B cell (primary cell): ENCODE results near the gene ATP11A.

Experiments
- EZH2 ChIP-seq: IDR thresholded peaks from 2 replicates; pipeline ENCODE4 v1.6.1; 2012; ENCODE audit warnings: borderline replicate concordance, low read depth, mild to moderate bottlenecking, moderate library complexity, low read length; ENCODE audit not compliant: insufficient read depth, poor library complexity, severe bottlenecking
- TF ChIP-seq, protein P1 (sequence below): fragments of 200-600 bp; IDR thresholded peaks from one replicate; pipeline ENCODE4 v1.8.0; 2022; ENCODE audit warnings: antibody characterized with exemption, mild to moderate bottlenecking

DNA sequence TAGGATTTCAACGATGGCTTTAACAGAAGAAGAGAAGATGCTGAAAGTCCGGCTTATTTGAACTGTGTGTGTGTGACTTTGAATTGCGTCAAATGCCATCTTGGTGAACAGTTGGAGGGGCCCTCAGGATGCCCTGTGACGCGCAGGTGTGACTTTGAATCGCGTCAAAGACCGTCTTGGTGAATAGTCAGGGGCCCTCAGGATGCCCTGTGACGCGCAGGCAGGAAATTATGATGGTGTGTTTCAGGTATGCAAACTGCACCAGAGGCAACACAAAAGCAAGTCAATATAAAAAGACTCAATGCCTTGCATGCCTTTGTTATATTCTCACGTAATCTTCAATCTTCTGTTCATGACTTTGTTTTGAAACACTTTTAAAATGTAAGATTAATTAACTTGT, 29.2 kb downstream of the ATP11A start:
- TF ChIP-seq, protein P1, sequence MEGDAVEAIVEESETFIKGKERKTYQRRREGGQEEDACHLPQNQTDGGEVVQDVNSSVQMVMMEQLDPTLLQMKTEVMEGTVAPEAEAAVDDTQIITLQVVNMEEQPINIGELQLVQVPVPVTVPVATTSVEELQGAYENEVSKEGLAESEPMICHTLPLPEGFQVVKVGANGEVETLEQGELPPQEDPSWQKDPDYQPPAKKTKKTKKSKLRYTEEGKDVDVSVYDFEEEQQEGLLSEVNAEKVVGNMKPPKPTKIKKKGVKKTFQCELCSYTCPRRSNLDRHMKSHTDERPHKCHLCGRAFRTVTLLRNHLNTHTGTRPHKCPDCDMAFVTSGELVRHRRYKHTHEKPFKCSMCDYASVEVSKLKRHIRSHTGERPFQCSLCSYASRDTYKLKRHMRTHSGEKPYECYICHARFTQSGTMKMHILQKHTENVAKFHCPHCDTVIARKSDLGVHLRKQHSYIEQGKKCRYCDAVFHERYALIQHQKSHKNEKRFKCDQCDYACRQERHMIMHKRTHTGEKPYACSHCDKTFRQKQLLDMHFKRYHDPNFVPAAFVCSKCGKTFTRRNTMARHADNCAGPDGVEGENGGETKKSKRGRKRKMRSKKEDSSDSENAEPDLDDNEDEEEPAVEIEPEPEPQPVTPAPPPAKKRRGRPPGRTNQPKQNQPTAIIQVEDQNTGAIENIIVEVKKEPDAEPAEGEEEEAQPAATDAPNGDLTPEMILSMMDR, result no peak
- TF ChIP-seq EZH2, result no peak
